SK-N-SH treated with all-trans-retinoic acid at 6 μM for 48 hours (cell line): ENCODE data around the gene INIP.

Source experiments
- GLIS3 ChIP-seq: fragments of 250-450 bp; sonication (Bioruptor Pico); IDR thresholded peaks from 2 replicates; pipeline ENCODE4 v1.5.0; 2020; ENCODE audit warnings: mild to moderate bottlenecking, moderate library complexity
- RARB ChIP-seq: fragments of 250-450 bp; sonication (Bioruptor Pico); IDR thresholded peaks from 2 replicates; pipeline ENCODE4 v1.8.0; 2021; ENCODE audit warnings: mild to moderate bottlenecking, moderate library complexity
- TCF4 ChIP-seq: fragments of 250-450 bp; sonication (Bioruptor Pico); IDR thresholded peaks from 2 replicates; pipeline ENCODE4 v1.8.0; 2021; ENCODE audit warnings: mild to moderate bottlenecking, moderate library complexity, borderline replicate concordance
- TOX ChIP-seq: fragments of 250-450 bp; sonication (Bioruptor Pico); IDR thresholded peaks from 2 replicates; pipeline ENCODE4 v1.8.0; 2021; ENCODE audit warnings: mild to moderate bottlenecking, moderate library complexity, borderline replicate concordance
- ZFP3 ChIP-seq: fragments of 250-450 bp; sonication (Bioruptor Pico); IDR thresholded peaks from 2 replicates; pipeline ENCODE4 v1.5.0; 2020; ENCODE audit warnings: mild to moderate bottlenecking, moderate library complexity
- ZFP30 ChIP-seq: fragments of 450-650 bp; formaldehyde crosslinking; IDR thresholded peaks from 2 replicates; pipeline ENCODE4 v1.5.0; 2022; ENCODE audit warnings: mild to moderate bottlenecking, moderate library complexity
- ZNF8 ChIP-seq: fragments of 450-650 bp; formaldehyde crosslinking; IDR thresholded peaks from 2 replicates; pipeline ENCODE4 v1.5.0; 2020; ENCODE audit warnings: mild to moderate bottlenecking, moderate library complexity

DNA sequence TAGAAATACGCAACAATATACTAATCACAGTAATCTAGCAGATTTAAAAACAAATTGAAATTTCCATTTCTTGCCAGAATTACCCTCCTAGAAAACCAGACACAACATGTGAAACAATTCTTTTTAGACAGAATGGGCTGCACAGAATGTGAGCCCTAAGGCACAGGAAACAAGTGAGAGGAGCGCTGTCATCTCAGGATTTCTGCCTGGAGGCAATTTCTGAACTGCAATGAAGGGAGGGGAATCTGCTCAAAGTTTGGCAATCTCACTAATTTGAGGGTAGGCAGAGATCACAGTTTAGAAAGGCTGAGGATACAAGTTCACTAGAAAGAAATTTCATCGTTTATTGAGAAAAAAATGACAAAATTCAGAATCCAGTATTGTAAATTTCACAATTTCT is 70.3 kb downstream of the INIP start:
- no peak for TF ChIP-seq ZNF8 (CRISPR knock-in tag)
- TF ChIP-seq ZFP30 (CRISPR knock-in tag) = no peak
- TF ChIP-seq GLIS3 (CRISPR knock-in tag) = no peak
- TF ChIP-seq RARB (CRISPR knock-in tag) = no peak
- no peak for TF ChIP-seq ZFP3 (CRISPR knock-in tag)
- no peak for TF ChIP-seq TOX (CRISPR knock-in tag)
- TF ChIP-seq TCF4 (CRISPR knock-in tag) = no peak
